Embryonic facial prominence (tissue), 1 donor: Measurements from ENCODE around the gene TRAPPC6A.

ENCODE experiments used
- DNase-seq: peaks from one replicate; pipeline ENCODE4 v3.0.0-alpha.2; 2016; ENCODE audit errors: extremely low spot score

Gene TRAPPC6A, protein sequence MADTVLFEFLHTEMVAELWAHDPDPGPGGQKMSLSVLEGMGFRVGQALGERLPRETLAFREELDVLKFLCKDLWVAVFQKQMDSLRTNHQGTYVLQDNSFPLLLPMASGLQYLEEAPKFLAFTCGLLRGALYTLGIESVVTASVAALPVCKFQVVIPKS

DNA sequence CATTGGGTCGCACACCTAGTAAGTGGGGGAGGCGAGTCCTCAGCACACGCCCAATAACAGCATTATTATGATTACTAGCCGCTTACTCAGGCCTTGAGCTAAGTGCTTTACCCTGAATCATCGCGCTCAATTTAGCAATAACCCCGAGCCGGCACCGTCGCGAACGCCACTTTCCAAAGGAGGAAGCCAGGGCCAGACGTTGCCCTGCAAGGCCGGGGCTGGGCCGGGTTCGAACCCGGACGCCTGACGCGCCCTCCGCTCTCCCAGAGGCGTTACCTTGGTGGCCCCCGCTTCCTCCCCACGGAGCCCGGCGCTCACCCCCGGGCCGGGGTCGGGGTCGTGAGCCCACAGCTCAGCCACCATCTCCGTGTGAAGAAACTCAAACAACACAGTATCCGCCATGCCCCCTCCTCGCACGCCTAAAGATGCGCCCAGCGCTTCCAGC lies at the start of gene TRAPPC6A:
Gene TRAPPC6A, minus strand, starts transcription at position 421 of the 445 bp plus-strand sequence. Its CDS starts 19 bp downstream, at position 402.
- DNase-seq = no peak

DNA sequence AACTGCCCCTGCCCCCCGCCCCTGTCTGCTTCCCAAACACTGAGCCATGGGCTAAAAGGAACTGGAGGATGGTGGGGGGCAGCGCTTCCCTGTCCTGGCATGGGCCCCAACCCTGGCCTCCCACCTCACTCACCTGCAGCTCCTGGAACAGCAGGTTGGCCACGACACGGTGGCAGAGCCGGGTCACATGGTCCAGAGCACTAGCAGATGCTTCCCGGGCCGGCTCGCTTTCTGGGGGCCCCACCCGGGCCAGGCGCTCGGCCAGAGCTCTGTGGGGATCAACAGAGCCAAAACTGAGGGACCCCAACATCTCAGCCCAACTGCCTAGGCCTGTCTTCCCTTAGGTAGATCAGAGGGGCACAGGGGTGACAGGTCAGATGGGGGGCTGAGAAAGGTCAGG lies 46.6 kb upstream of the TRAPPC6A start:
- no peak for DNase-seq

DNA sequence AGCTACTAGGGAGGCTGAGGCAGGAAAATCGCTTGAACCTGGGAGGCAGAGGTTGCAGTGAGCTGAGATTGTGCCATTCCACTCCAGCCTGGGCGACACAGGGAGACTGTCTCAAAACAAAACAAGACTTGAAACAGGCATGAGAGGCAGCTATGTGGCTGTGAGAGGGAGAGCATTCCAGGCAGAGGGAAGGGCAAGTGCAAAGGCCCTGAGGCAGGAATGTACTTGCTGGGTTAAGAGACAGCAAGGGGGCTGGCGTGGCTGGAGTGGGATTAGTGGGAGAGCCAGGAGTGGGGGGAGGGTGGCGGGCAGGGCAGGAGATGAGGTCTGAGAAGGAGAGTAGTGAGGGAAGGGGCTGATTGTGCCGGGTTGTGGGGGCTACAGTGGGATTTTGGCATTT lies 45.8 kb upstream of the TRAPPC6A start:
- DNase-seq = no peak

DNA sequence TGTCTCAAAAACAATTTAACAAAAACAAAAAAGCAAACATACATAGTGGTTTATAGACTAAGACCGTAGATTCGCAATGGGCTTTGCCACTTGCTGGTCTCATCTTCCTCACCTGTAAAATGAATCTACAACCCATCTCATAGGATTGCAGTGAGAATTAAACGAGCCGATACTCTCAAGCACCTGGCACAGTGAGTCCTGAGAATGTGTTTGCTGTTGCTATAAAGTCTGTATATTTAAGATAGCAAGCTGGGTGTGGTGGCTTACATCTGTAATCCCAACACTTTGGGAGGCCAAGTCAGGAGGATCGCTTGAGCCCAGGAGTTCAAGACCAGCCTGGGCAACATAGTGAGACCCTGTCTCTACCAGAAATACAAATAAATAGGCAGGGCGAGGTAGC lies 44.7 kb upstream of the TRAPPC6A start:
- DNase-seq = no peak

DNA sequence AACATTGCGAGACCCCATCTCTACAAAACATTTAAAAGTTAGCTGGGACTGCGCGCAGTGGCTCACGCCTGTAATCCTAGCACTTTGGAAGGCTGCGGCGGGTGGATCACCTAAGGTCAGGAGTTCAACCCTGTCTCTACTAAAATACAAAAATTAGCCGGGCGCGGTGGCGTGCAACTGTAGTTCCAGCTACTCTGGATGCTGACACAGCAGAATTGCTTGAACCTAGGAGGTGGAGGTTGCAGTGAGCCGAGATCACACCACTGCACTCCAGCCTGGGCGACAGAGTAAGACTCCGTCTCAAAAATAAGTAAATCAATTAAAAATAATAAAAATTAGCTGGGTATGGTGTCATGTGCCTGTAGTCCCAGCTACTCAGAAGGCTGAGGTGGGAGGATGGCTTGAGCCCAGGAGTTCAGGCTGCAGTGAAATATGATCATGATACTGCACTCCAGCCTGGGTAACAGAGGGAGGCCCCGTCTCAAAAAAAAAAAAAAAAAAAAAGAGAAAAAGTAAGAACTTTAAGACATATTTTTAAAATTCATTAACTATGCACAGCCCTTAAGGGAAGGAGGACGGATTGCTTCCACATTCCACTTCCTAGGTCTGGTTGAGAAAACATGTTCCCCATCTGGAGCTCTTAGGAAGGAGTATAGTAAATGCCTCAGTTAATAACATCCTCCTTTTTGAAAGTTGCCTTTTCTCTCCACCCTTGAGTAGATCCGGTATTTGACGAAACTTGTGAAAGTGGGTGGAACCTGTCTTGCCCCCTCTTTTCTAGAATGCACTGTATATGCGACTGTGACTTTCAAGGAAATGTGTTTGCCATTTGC lies 41.1 kb upstream of the TRAPPC6A start:
- no peak for DNase-seq

DNA sequence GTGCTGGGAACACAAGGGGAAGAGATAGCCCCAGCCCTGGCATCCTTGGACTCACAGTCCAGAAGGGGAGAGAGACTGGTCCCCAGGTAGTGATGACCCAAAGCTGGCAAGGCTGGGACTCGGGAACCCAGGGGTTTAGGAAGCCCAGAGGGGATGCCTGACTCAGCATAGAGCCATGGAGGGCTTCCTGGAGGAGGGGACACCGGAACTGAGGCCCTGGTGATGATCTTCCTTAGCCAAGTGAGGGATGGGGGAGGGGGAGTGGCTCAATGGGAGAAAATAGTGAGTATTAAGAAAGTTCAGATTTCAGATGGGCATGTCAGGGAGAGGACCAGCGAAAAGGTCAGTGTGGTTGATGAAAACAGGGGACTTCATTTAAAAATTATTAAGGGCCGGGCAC lies 40.4 kb upstream of the TRAPPC6A start:
- no peak for DNase-seq

DNA sequence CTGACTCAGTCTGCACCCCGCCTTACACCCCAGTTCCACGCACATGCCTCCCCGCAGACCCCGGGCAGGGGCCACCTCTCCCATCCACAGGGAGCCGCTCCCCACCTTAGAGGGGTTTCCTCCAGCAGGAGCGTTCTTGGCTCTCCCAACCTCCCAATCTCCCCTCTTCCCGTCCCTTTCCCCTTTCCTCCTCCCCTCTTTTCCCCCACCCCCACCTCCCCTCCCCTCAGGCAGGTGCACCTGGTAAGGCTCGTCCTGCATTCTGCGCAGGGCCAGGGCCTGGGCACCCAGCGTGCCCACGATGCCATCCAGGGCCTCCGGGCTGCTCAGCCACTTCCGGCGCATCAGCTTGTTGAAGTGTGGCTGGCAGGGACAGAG lies 39.9 kb upstream of the TRAPPC6A start:
- DNase-seq = no peak

DNA sequence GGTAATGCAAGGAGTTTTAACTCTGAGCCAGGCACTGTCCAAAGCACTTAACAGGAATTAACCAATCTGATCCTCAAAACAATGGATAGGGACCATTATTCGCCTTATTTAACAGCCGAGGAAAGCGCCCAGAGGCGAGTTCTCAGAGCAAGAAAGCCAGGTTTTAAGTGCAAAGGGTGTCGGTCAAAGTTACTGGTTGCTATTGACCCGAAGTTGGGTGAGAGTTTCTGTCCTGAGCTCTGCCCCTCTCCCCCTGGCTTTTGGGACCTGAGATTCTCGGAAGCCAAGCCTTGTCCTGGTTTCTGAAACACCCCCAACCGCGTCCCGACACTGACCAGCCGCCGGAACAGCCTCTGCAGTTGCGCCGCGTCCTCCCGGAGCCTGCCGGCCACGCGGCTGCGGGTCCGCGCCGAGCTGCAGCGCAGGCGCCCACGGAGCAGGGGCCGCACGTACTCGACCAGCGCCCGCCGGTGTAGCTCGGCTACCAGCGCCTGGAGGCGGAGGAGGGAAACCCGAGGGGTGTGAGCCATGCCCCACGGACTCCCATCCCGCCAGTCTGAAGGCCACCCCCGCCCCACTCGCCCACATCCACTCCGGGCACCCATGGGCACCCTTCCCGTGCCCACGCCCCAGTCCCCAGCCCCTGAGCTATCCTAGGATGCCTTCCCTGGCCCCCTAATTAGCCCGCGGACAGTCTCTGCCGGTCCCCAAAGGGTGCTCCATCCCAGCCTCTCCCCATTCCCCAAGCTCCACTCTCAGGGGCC lies 39.3 kb upstream of the TRAPPC6A start:
- DNase-seq = no peak

DNA sequence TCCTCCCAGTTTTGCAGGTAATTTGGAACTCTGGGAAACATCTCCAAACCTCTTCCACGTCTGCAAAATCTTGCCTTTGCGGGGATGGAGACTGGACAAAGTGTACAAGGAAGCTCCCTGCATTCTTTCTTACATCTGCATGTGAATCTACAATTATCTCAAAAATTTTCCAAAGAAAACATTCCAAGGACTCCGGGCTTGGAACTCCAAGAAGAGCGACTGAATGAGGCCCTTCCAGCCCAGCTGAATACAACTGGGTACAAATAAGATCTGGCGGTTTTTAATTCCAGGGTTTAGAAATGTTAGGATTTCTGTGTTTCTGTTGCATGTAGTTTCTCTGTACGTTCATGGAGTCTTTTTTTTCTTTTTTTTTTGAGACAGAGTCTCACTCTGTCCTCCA lies 38.6 kb upstream of the TRAPPC6A start:
- DNase-seq = no peak

DNA sequence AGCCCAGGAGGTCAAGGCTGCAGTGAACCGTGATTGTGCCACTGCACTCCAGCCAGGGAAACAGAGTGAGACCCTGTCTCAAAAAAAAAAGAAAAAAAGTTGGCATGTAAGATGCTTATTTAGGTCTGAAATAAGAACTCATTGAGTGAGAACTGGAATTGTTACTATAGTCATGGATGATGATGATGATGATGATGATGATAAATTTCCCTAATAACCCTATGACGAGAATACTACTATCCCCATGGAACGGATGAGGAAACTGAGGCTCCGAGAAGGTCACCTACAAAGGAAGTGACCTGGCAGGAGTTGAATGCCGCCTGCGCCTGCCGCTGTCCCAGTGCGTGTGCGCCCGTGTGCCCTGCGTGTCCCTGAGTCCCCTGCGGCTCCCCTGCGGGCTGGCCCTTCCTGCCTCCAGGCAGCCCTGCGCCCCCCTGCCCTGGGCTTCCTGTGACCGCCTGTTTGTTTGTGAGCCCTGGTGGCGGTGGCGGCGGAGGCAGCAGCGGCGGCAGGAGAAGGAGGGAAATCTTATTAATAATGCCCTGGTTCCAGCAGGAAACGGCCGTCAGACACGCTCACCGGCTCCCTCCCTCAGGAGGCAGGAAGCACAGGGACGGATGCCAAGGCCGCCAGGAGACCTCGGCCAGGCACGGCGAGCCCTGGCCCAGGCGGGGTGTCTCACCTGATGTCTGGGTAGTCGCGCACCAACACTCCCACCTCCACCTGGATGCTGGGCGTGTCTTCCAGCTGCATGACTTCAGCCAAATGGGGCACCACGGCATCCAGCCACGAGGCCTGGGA lies 37.6 kb upstream of the TRAPPC6A start:
- DNase-seq = no peak

DNA sequence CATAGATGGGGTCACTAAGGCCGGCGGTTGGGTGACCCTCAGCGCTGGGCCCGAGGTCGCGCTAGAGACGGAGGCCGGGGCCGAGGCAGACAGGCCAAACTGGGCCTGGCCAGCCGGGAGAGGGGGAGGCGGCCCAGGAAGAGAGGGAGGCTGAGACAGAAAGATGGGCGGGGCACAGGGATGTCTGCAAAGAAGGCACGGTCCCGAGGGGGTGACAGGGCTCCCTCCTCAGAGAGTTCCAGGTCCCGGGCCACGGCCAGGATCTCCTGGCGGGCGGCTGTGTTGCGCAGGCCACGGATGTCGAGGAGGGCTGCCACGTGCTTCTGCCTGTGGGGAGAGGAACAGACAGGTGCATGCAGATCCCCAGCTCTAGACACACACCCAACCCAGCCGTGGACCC lies 35.0 kb upstream of the TRAPPC6A start:
- no peak for DNase-seq

DNA sequence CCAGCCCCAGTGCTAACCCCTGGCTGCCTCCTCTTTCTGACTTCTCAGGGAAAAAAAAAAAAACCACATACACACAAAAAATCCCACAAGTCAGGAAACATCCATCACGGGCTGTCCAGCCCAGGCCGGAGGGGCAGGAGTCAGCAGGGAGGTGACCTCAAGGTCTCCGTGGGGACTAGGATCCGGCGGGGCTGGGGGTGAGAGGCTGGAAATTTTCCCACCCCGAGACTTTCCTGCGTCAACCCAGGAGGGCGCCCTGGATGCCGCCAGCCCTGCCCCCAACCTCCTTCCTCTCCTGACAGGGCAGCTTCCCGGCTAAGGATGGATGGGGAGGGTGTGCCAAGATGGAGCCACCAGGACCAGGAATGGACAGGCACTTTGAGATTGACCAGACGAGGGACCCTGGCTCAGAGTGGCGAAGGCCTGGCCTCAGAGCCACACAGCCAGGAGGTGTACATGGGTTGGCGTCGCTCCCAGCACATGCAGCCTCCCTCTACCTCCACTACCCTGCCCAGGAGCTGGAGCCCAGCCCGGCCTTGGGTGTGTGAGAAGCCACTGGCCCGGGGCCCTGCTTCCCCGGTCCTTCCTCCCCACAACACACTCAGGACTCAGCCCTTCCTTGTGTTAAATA lies 33.8 kb upstream of the TRAPPC6A start:
- DNase-seq = no peak

DNA sequence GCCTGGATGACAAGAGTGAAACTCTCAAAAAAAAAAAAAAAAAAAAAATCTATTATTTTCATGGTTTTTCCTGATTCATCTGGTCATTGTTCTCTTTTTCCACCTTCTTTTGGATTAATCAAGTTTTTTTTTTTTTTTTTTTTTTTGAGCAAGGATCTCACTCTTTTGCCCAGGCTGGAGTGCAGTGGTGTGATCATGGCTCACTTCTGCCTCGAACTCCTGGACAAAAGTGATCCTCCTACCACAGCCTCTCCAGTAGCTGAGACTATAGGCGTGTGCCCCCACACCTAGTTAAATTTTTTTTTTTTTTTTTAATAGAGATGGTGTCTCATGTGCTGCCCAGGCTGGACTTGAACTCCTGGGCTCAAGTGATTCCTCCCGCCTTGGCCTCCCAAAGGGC lies 28.3 kb upstream of the TRAPPC6A start:
- no peak for DNase-seq

DNA sequence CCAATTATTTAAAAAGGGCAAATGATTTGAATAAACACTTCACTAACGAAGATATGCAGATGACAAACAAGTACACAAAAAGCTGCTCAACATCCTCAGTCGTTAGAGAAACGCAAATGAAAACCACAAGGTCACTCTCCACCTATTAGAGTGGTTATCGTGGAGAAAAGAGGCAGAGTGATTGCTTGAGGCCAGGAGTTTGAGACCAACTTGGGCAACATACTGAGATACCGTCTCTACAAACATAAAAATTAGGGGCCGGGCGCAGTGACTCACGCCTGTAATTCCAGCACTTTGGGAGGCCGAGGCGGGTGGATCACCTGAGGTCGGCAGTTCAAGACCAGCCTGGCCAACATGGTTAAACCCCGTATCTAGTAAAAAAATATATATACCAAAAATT lies 27.8 kb upstream of the TRAPPC6A start:
- DNase-seq = no peak

DNA sequence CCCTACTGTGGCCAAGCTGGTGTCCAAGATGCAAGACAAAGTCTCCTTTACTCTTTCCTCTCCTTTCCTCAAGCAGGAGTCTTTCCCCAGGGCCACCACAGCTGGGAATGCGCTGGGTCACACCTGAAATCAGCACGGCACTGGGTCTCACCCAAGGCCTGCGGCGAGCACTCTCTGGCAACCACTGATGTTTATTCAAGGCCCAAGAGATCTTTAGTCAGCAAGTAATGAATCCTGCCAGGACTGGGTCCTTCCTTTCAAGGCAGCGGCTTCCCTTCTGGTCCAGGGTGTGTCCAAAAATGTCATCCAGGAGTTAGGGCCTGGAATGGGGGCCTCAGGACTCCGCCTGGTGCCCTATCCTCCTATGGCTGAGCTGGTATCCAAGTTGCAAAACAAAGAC lies 24.6 kb upstream of the TRAPPC6A start:
- no peak for DNase-seq

DNA sequence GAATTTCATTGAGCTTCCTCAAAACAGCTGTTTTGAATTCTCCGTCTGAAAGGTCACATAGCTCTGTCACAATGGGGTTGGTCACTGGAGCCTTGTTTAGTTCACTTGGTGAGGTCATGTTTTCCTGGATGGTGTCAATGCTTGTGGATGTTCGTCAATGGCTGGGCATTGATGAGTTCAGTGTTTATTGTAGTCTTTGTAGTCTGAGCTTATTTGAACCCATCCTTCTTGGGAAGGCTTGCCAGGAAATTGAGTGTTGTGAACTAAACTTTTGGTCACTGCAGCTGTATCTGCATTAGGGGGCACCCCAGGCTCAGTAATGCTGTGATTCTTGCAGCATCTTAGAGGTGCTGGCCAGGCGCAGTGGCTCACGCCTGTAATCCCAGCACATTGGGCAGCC lies 22.5 kb upstream of the TRAPPC6A start:
- DNase-seq = no peak

DNA sequence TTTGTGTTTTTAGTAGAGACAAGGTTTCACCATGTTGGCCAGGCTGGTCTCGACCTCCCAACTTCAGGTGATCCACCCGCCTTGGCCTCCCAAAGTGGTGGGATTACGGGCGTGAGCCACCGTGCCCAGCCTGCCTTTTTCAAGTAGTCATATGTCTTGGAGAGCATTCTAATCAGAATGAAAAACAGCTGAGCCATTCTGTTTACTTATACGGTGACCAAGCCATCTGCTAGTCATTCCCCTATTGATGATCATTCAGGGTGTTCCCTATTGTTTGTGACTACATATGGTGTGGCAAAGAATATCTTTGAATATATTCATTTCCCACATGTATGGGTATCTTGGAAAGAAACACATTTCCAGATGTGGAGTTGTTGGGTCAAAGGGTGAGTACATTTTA lies 17.7 kb upstream of the TRAPPC6A start:
- DNase-seq = no peak

DNA sequence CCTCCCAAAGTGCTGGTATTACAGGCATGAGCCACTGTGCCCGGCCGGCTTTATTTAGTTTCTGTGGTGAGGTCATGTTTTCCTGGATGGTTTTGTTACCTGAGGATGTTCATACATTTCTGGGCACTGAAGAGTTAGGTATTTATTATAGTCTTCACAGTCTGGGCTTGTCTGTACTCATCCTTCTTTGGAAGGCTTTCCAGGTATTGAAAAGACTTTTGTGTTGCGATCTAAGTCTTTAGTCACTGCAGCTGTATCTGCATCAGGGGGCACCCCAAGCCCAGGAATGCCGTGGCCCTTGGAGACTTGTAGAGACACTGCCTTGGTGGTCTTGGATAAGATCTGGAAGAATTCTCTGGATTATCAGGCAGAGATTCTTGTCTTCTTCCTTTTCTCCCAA lies 13.3 kb upstream of the TRAPPC6A start:
- DNase-seq = peak; percentile 31

DNA sequence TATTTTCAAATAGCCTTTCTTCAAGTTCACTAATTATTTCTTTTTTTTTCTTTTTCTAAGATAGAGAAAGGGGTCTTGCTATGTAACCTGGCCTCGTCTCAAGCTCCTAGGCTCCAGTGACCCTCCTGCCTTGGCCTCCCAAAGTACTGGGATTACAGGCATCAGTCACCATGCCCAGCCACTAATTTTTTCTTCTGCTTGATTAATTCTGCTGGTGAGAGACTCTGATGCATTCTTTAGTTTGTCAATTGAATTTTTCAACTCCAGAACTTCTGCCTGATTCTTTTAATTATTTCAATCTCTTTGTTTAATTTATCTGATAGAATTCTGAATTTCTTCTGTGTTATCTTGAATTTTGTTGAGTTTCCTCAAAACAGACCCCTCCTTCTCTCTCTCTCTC lies 11.9 kb upstream of the TRAPPC6A start:
- no peak for DNase-seq

DNA sequence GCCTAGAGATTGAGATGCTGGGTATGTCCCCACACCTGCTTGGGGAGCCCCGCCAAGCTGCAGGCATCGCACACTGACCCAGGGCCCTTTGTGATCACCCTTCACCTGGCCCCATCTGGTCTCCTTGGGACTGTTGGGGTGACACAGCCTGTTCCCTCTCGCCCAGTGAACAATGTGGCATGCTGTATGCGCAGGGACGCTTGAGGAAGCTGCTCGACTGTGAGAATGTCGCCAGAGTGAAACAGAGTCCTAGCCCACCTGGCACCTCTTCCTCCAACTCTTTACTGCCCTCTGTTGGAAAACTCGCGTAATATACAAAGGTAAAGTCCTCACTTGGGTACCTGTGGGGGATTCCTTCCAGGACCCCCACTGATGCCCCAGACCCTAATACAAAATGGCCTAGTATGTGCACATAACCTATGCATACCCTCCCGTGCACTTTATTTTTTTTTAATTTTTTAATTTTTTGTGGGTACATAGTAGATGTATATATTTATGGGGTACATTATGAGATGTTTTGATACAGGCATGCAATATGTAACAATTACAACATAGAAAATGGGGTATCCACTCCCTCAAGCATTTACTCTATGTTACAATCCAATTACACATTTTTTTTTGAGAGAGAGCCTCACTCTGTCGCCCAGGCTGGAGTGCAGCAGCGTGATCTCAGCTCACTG lies 9.5 kb upstream of the TRAPPC6A start:
- DNase-seq = no peak
